DOHH2 (cell line): ENCODE data around the gene DNAJB4.

Source experiments
- EZH2phosphoT487 ChIP-seq: fragments of 200-600 bp; sonication (generic); IDR thresholded peaks from 2 replicates; pipeline ENCODE4 v1.6.1; 2017; ENCODE audit warnings: borderline replicate concordance, mild to moderate bottlenecking, antibody characterized with exemption, low read length, moderate library complexity, mixed read lengths
- TF ChIP-seq, protein P1 (sequence below): fragments of 200-600 bp; sonication (generic); IDR thresholded peaks from one replicate; pipeline ENCODE4 v1.5.1; 2014; ENCODE audit warnings: antibody characterized with exemption, mild to moderate bottlenecking, low read depth, low read length; ENCODE audit not compliant: poor library complexity, severe bottlenecking

- no peak for TF ChIP-seq EZH2phosphoT487
- TF ChIP-seq, protein P1, sequence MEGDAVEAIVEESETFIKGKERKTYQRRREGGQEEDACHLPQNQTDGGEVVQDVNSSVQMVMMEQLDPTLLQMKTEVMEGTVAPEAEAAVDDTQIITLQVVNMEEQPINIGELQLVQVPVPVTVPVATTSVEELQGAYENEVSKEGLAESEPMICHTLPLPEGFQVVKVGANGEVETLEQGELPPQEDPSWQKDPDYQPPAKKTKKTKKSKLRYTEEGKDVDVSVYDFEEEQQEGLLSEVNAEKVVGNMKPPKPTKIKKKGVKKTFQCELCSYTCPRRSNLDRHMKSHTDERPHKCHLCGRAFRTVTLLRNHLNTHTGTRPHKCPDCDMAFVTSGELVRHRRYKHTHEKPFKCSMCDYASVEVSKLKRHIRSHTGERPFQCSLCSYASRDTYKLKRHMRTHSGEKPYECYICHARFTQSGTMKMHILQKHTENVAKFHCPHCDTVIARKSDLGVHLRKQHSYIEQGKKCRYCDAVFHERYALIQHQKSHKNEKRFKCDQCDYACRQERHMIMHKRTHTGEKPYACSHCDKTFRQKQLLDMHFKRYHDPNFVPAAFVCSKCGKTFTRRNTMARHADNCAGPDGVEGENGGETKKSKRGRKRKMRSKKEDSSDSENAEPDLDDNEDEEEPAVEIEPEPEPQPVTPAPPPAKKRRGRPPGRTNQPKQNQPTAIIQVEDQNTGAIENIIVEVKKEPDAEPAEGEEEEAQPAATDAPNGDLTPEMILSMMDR = no peak
Measured at GRCh38 chr1:77958850-77959249, 45.9 kb upstream of the DNAJB4 start.
